Stimulated activated CD8-positive, alpha-beta memory T cell treated with anti-CD3 and anti-CD28 coated beads, Interleukin-15, amount 100 ng/mL, for 24 hours (primary cell): ENCODE results near the gene NFKBIE.

Experiments used
- DNase-seq: peaks from one replicate; pipeline ENCODE4 v3.0.0-alpha.2; 2020; ENCODE audit warnings: low read depth

Gene NFKBIE

DNA sequence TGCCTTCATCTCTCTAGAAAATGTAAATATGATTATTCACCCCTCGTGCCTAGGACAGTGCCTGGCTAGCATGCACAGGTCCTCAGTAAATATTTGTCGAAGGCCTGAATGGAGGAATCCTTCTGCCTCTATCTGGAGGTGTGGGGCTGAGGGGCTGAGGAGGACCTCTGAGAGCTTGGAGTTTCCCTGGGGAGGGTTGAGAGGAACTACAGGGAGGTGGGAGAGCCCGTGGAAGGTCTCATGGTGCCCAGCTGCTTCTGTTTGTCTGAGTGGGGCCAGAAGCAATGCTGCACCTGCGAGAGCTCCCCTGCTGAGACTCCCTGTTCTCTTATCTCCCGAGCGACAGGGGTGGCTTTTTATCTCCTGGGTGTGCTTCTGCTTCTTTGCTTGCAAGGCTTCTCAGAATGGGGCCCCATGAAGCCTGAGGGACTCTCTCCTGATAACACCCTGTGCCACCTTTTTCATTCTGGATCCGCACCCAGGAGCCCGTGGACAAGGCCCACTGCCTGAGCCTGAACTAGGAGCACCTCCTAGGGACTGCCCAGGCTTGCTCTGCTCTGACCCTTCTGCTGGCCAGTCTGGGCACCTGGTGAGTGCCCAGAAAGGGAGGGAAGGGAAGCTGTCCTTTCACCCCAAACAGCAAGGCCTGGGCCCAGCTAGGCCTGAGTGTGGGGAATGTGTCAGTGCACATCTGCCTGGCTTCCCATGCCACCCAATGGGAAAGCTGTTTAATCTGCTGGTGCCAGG, 39.6 kb downstream of the NFKBIE start:
- DNase-seq, result no peak

DNA sequence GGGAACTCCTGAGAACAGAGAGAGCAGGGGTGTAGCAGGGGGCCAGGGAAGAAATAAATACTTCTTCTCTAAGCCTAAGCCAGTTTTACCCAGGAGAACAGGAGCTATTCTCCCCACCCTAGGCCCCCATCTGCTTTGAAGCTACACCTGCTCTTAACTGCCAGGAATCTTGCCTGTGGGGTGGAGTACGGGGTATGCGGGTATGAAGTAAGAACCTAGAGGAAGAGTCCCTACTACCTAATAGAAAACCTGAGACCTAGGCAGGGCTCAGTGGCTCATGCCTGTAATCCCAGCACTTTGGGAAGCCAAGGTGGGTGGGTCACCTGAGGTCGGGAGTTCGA, 40.4 kb downstream of the NFKBIE start:
- no peak for DNase-seq

DNA sequence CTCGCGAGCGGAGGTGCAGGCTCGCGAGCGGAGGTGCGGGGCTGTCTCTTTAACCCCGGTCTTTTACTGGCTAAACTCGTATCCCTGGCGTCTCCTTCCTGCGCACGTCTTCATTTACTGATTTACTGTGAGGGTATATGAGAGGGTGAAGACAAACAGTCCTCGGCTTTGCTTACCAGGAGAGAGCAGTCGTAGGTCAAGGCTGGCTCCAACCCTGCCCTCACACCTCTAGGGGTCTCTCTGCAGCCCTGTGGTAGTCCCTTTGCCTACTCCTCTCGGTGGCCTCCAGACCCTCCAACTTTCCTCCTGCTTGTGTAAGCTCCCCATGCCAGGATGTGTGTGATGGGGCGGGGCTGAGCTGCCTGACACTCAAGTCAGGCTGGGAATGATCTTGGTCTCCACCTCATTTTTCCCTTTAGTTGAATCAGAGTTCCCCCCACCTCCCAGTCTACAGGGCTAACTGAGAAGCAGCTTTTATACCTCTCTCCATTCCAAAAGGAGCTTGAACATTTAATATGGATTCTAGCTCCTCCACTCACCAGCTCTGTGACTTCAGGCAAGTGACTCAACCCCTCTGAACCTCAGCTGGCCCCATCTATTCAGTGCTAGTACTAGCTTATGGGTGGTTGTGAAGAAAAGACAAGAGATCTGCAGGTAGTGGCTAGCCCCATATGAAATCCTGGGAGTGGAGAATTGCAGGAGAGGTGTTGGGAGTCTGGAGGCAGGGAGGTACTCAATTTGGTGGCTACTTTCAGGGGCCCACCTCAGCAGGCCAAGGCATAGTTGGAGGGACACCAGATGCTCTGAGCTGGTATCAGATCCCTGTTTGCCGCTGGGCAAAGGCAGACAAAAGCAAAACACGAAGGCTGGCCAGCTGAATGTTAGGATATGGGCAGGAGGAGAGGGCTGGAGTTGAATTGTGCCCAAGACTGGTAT, 41.1 kb downstream of the NFKBIE start:
- DNase-seq, result no peak

DNA sequence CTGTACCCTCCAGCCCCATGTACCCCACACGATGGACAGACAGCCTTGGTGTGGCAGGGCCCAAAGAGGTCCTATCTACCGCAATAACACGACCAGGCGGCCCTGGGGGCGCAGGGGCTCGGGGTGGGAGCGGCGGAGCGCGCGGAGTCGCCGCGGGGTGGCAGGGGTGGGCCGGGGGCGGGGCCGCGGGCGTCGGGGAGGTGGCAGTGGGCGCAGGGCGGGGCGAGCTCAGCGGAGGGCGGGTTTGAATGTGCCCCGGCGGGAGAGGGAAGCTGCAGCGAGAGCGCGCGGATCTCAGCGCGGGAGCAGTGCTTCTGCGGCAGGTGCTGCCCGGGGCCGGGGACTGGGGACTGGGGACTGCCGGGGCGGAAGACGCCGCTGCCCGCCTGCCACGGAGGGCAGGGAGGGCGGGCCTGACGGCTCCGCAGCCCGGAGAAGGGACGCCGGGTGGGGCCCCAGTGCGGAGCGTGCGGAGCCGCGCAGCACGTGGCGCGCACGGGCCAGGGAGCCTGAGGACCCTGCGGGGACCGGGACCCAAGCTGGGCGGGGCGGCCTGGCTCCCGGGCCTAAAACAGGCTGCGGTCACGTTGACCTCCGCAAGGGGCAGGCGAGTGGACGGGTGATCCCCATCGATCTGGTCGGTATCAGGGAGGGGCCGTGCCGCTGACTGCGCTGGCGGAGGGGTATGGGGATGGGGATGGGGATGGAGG, 41.9 kb downstream of the NFKBIE start, which contains the start of gene SLC29A1:
SLC29A1 (plus strand) TSS at position 277 of the 710 bp plus-strand sequence. CDS start 3,719 bp downstream, outside the sequence.
- peak; percentile 67 for DNase-seq

DNA sequence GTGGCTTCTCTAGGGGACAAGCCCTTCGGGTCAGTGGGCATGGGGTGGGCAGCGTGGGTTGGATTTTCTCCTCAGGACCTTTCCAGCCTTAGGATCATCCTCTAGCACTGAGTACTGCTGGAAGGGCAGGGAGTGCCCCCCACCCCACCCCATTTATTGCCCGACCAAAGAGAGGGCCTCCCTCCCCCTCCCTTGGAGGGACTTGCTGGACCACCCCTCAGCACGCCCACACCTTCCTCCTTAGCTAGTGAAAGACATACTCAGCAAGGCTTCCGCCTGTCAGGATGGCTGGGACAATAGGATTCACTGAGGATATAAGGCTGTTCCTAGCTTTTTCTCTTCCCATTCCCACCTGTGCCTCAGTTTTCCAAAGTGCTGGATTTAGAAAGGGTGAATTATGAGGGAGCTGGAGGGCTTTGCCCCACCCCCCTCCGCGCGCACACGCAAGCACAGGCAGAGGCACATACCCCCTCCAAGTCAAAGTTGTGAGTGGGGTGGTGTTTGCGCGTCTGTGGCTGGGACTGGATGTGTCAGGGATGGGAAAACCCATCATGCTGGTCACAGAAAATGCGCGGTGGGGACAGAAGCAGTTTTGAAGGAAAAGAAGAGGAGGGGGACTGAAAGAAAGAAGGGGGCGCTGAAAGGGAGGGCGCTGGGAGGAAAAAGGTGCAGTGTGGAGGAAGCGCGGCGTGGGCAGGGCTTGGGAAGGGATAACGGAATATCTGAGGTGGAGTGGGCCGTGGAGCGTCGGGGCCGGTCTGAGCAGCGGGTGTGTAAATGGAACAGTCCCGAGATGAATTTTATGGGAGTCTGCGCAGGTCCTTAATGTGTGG, 42.6 kb downstream of the NFKBIE start:
- no peak for DNase-seq

DNA sequence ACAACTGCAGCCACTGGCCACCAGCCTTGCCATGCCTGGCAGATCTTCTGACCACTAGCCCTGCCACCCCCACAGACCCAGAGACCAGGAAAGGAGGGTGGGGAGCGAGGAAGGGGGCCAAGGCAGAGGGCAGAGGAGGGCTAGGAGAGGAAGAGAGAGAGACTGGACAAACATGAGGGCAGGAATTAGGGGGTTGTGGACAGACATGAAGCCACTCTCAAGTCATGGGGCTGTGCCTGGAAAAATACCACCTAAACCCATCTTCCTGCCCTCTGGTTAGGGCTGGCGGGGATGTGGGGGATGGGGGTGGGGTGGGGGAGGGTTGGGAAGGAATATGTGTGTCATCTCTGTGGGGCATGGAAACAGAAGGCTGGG, 43.4 kb downstream of the NFKBIE start:
- DNase-seq, result no peak

DNA sequence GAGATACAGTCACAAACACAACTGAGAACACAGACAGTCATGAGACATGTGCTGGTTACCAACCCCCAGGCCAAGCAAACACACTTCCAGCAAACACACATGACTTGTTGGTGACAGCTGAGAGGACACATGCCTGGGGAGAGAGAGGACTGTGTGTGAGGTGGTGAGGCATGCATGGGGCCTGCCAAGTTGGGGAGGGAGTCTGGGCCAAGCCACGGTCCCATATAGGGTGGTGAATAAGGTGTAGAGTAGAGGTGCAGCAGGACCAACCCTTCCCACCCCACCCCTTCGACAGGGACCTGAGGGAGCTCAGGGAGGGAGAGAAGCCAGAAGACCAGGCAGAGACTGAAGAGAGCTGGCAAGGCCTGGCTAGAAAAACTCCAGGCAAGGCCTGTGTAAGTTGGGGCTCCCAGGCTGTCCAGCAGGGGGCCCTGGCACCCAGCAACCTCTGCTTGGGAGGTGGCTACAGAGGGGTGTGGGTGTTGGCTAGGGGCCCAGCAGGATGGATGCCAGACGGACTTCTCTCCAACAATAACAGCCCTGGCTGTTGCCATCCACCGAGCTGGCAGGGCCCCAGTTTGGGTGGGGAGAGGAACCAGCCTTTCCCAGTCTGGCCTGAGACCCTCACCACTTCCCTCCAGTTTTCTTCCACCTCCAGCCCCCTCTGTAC, 43.9 kb downstream of the NFKBIE start:
- DNase-seq, result no peak

DNA sequence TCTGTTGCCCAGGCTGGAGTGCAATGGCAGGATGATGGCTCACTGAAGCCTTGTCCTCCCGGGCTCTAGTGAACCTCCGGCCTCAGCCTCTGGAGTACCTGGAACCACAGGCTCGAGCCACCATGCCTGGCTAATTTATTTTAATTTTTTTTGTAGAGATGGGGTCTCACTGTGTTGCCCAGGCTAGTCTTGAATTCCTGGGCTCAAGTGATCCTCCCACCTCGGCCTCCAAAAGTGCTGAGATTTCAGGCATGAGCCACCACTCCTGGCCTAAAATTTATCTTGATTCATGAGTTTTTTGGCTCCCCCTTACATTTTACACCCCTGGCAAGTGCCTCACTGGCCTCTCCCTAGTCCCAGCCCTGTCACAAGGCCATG, 44.4 kb downstream of the NFKBIE start:
- no peak for DNase-seq

DNA sequence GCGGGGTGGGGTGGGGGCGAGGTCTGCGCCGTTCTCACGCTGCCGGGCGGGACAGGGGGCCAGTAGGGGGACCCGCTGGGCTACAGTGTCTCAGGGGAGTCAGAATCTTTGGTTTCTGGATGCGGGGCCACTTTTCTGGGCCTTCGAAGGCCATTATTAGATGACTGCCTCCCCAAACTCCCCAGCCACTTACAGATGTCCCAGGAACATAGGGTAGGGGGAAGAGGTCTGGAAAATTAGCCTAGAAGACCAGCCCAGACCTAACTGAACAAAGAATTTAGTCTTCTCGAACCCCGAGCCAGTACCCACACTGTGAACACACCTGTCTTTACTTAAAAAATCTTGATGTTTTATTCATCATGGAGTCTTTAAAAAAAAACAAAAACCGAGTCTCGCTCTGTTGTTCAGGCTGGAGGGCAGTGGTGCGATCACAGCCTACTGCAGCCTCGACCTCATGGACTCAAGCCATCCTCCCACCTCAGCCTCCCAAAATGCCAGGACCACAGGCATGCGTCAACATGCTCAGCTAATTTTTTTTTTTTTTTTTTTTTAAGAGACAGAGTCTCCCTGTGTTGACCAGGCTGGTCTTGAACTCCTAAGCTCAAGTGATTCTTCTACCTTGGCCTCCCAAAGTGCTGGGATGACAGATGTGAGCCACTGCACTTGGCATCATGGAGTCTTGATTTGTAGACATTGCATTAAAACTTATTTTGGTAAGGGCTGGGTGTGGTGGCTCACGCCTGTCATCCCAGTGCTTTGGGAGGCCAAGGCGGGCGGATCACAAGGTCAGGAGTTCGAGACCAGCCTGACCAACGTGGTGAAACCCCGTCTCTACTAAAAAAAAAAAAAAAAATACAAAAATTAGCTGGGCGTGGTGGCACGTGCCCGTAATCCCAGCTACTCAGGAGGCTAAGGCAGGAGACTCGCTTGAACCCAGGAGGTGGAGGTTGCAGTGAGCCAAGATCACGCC, 45.3 kb downstream of the NFKBIE start:
- no peak for DNase-seq

DNA sequence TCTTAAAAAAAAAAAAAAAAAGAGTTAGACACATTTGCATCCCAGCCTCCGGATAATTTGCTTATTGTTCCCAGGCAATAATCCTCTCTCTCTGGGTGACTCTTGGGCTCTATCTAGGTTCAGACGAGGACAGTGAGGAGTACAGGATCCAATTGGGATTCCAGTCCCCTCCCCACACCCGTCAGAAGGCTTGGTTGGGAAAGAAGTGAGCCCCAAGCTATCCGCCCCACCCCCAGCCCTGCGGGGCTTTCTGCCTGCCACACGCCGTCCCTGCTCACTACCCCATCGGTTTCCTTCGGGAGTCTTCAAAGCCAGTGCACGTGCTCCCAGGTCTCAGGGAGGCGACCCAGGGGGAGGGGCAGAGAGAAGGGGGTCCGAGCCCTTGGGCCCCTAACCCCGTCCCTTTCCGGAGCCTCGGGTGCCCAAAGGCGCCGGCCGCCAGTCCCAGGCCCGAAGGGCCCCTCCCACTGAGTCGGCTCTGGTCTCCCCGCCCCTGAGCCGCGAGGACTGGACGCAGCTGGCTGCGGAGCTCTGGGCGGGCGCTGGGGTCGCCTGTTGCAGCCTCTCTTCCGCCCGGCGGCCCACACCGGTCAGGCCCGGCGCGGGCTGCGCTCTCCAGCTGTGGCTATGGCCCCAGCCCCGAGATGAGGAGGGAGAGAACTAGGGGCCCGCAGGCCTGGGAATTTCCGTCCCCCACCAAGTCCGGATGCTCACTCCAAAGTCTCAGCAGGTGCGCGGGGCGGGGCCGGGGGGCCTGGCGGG, 46.1 kb downstream of the NFKBIE start:
- no peak for DNase-seq

DNA sequence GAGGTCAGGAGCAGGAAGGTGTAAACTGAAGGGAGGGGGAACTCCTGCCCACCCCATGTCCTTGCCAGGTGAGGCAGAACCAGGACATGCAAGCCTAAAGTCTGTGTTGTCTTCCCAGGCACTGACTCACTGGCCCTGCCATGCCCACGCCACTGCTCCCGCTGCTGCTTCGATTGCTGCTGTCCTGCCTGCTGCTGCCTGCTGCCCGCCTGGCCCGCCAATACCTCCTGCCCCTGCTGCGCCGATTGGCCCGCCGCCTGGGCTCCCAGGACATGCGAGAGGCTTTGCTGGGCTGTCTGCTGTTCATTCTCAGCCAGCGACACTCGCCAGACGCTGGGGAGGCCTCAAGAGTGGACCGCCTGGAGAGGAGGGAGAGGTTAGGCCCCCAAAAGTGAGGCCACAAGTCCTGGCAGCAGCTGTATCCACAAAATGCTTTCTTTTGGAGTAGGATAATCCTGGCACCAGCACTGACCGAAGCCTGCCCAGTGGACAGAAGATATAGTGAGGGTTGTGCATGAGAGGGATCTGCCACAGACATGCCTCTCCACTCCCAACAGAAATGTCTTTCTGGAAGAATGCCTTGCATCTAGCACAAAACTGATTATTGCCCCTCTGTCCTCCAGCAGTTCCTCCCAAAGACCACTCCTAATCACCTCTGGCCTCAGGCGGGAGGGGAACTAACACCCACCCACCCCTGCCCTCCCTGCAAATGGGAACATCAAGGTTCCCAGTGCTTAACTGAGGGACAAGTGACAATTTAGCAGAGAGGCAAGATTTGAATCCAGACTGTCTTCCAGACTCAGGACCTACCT, 47.8 kb downstream of the NFKBIE start:
- no peak for DNase-seq

DNA sequence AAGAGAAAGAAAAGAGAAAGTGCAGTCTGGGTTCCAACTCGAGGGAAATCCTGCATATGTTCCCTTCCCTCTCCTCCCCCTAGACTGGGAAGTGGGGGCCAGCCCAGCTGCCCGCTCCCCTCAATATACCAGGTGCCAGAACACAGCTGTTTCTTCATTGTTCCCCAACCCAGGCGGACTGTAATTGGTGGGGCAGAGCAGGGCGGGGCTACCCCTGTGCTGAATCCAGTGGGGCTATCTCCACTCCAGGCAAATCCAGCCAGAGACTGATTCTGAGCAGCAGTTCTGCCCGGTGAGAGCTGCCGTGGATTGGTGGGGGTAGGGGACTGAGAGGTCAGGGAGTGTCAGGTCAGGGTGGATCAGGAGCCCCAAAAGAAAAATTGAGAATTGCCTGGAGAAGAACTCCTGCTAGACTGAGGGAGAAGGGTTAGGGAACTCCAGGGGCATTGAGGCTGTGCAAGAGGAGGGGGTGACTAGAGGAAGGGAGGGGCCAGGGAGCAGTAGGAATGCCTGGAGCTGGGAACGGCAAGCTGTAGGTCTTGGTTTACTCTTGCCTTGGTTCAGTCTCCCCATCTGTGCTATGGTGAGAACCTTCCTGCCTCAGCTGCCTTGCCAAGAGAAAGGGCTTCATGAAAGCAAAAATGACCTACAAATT, 48.5 kb downstream of the NFKBIE start, which contains the start of gene MYMX:
MYMX (plus strand) TSS at position 250 of the 655 bp plus-strand sequence. CDS start 546 bp downstream, outside the sequence.
- no peak for DNase-seq

DNA sequence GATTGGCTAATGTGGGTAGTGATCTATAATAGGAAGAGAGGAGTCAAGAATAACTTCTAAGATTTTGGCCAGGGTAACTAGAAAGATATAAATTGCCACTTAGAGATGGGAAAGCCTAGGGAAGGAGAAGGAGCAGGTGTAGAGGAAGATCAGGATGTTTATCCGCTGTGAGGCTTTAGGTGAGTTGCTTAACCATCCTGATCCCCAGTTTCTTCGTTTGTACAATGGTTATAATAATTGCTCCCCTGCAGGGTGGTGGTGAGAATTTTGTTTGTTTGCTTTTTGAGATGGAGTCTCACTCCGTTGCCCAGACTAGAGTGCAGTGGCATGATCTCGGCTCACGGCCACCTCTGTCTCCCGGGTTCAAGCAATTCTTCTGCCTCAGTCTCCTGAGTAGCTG, 51.0 kb downstream of the NFKBIE start:
- no peak for DNase-seq

DNA sequence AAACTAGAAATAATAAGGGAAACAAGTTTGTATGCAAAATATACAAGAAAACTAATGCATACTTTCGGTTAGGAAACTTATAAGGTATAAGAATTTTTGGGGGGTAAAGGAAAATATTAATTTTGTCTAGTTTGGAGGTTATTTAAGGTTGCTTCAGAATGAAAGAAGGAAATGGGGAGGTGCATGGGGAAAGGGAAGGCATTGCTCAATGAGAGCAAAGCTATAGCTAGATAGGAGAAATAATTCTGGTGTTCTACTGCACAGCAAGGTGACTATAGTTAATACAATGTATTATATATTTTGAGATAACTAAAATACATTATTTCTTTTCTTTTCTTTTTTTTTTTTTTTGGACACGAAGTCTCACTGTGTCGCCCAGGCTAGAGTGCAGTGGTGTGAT, 54.1 kb downstream of the NFKBIE start:
- no peak for DNase-seq
